SKM-1 treated with dmso at 0.1 percent for 144 hours (cell line): ENCODE data around the gene AFAP1L1.
"Not testable (repeated sequence)": the region's sequence is repeated elsewhere in the genome, so short reads cannot be mapped to it uniquely, and the experiment has no call there.

Source experiments
- DNase-seq: peaks from one replicate; lab custom pipeline; 2025; ENCODE audit not compliant: unreplicated experiment; lab: John Stamatoyannopoulos, UW

The AFAP1L1 gene

DNA sequence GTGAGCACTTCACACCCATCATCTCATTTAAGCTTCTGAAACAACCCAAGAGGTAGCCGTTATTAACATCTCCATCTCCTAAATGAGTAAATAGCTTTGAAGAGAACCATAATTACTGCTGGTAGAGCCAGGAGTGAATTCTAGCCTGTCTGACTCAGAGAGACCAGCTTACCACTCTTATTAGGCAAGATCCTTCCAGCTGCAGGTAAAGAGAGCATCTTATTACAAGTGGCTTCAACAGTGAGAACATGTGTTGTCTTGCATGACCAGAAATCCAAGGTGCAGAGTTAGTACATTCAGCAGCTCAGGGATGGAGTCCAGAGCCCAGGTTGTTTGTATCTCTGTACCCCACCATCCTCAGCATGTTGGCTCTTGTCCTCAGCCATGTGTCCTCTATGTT, 10.9 kb upstream of the AFAP1L1 start:
- DNase-seq, result no peak

DNA sequence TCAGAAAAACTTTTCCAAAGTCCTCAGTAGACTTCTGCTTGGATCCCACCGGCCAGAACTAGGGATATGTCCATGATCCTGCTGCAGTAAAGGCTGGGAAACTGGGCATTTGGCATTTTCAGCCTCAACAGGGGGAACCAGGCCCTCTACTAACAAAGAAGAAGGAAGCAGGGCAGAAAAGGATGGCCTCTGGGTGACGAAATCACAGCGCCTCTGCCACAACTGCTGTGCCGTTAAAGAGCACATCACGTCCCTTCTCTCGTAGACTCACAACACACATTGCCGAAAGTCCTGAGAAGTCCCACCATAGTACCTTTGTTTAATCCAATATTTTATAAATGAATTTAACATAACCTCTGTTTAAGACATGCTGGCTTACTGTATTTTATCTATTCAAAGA, 10.4 kb upstream of the AFAP1L1 start:
- DNase-seq, result peak; percentile 77

DNA sequence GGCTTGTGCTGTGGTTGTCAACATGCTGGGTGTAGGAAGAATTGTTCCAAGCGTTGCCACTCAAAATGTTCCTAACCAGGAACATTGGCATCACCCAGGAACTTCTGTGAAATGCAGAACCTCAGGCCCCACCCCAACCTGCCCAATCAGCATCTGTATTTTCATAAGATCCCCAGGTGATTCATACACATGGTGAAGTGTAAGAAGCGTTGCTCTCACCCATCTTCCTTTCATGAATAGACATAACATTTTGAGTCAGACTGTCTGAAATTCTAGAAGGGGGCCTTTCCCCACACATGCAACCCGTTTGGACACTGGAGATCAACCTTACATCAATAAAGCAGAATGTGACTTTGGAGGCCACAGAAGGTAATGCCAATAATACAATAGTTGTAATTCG, 9.3 kb upstream of the AFAP1L1 start:
- DNase-seq, result no peak

DNA sequence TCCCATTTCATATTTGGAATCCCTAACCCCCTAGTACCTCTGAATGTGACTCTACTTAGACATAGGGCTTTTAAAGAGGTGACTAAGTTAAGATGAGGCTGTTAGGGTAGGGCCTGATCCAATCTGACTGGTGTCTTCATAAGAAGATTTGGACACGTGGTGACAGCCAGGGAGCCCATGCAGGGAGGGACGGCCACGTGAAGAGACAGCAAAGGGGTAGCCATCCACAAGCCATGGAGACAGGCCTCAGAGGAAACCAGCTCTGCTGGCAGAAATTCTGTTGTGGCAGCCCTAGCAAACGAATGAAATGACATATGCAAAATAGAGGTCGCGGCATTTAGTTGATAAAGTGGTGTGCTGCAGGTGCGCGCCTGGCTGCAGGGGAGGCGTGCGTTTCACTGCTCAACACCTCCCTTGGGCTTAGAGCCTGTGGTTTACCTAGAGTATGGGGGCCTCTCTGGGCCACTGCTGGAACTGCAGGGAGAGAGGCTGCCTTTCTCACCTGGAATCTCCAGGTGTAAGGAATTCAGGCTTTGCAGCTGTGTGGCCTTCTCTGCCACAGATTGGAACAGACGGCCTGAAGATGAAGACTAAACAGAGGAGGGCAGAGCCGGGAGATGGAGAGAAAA, 7.1 kb upstream of the AFAP1L1 start:
- DNase-seq, result no peak

DNA sequence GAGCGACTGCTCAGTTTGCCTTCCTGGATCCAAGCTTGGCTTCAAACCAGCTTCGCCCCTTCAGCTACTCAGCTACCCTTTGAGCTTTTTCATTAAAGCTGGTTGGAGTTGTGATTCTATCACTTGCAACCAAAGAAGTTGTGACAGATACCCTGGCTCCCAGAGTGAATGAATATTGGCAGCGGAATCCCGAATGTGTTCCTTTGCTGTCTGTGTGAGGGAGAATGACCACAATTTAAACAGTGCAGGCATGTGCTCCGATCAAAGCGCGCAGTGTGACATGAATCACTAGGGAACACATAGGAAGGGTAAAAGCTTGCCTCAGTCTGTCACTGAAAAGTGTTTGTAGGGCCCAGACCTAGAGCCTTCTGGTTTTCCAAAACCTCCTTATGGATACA, 6.6 kb upstream of the AFAP1L1 start:
- DNase-seq, result no peak

DNA sequence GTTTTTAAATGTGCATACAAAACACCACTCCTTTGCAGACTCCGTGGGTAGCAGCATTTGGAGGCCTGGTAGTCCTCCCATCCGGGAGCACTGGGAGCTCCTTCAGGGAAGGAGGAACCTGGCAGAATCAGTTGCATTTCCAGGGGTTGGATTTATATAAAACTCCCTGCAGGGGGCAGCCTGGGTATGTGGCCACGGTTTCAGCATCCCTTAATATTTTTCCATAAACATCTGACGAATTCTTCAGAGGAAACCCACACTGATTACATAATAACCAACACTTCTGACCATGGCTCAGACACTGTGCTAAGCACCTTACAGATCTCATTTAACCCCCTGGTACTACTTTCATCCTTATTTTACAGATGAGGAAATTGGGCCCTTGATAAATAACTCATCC, 6.1 kb upstream of the AFAP1L1 start:
- no peak for DNase-seq

DNA sequence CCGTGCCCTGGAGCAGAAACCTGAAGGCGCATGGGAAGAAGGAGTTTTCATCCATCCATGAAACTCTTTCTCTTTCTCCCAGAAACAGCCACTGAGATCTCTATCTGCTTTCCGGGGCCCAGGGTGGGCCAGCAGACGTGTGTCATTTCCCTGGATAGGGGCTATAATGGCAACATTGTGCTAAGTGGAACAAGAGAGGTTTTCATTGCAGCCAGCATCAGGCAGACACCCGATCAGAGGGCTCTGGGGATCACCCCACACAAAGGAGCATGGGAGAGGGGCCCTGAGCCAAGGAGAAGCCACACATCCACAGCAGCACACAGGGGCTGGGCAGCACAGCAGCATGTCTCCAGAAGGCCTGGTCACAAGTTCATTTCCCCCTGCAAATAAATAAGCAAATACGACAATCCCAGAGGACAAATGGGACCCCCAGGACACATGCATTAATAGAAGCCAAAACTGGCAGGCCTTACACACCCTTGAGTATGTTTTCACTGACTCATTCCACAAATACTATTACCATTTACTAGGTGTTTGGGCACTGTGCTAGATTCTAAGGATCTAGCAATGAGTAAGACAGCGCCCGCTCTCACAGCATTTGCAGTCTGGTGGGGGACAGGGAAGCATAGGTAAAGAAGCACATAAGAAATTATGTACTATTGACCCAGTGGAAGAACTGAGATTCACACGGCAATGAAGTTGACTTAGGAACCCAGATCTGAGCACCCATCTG, 4.3 kb upstream of the AFAP1L1 start:
- no peak for DNase-seq

DNA sequence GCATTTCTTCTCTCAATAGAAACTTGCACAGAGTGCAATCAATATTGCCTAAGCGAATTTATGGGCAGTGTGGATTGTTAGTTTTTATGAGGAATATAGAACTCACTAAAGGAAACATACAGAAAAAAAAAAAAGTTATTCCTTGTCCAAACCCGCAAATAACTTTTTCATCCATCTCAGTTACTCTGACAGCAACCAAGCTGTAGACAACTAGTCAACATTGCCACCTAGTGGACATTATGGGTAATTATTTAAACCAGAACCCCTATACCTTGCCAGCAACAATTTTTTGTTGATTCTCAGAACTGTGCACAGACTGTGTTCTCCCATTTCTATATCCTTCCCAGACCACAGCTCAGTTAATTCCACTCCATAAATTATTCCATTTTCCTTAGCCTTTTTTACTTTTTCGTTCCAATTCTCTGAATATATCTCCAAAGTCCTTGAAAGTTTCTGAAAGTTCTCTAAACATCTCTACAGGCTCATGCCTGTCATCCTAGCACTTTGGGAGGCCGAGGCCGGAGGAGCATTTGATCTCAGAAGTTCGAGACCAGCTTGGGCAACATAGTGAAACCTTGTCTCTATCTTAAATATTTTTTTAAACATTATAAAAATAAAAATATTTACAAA, 2.6 kb upstream of the AFAP1L1 start:
- peak; percentile 61 for DNase-seq

DNA sequence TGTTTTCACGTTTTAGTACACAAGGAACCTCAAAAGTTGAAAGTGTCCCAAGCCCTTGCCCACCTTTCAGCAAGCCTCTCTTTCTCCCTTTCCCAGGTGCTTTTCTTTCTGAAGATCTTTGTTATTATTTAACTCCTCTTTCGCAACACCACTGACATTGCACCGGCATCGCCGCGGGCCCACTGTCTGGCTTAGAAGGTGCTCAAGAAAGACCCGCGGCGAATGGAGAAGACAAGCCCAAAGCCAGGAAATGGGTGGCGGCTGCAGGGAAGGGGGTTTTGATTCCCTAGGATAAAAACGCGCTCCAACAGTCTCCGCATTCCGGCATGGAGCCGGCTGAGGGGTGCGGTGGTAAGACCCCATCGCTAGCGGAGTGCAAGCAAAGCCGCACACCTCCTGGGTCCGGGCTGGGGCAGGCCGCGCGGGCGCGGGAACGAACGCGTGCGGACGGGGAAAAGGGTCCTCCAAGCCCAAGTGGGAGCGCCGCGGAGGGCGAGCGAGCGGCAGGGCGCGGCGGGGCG, 404 bp upstream of the AFAP1L1 start:
- no peak for DNase-seq

DNA sequence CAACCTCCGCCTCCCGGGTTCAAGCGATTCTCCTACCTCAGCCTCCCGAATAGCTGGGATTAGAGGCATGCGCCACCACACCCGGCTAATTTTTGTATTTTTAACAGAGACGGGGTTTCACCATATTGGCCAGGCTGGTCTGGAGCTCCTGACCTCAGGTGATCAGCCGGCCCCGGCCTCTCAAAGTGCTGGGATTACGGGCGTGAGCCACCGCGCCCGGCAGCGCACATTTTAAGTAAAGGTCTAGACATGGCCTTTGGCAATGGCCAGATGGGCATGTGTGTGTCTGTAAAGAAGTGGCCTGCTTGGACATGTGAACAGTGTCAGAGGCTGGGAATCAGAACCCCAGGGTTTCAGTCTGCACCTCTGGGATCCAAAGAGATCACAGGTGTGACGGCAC, 1.1 kb downstream of the AFAP1L1 start:
- not testable (repeated sequence) for DNase-seq

DNA sequence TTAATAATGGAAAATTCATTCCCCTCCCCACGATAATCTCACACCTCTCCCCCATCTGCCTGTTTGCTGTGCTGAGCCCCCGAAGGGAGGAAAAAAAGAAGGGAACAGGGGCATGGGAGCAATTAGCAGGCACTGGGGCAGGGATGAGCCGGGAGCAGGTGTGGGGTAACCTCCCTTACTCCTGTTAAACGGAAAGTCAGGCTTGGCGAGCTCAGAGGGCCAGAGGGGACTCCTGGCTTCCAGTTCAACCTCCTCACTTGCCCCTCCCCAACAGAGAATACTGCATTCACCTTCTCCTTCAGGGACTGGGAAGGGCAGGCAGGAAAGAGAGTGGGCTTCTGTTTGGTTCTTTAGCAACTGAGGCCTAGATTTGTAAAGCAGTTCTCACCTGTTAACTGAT, 1.6 kb downstream of the AFAP1L1 start:
- DNase-seq, result no peak

DNA sequence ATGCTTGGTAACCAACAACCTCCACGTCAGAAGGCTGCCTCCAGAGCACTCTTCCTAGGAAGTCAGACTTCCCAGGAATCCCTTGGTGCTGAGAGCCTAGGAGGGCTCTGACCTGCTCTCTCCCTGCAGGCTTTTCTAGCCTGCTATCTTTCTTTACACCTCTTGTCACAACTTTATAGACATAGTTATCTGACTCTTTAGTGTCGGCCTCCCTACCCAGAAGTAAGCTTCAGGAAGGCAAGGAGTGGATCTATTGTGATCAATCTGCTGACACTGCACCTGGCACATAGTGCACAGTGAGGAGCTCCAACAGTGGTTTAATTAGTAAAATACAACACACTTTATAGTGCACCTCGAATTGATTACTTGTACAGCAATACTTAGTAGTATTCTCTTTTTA, 2.3 kb downstream of the AFAP1L1 start:
- no peak for DNase-seq

DNA sequence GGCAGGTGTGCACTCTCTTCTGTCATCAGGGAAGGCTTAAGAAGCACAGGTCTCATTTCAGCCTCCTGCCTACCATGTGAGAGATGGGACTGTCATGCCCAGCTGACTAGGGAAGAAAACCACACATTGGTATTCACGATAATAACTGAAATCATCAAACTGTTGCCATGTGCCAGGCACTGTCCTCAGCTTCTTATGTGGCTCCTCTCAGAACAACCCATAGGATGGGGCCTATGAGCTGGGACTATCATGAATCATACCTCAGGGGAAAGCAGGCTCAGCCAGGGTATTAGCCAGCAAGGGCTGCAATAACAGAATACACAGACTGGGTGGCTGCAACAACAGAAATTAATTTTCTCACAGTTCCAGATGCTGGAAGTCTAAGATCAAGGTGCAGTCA, 3.3 kb downstream of the AFAP1L1 start:
- DNase-seq, result no peak

DNA sequence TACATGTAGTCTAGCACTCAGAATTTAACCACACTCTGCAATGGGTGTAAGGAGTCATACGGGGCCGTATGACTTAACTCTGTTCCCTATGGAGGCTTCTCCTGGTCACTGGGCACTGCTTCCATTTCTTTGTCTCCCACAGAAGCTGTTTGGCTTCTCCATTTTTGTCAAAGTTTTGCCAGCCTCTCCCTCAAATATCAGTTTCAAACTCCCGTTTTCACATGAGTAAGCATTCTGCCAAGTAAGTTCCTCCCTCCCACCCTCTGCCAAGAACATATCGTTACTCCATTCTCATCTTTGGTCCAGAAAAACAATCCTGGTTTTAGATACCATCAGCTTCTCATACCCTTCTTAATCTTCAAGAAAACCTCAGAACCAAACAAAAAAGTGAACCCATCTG, 6.1 kb downstream of the AFAP1L1 start:
- no peak for DNase-seq

DNA sequence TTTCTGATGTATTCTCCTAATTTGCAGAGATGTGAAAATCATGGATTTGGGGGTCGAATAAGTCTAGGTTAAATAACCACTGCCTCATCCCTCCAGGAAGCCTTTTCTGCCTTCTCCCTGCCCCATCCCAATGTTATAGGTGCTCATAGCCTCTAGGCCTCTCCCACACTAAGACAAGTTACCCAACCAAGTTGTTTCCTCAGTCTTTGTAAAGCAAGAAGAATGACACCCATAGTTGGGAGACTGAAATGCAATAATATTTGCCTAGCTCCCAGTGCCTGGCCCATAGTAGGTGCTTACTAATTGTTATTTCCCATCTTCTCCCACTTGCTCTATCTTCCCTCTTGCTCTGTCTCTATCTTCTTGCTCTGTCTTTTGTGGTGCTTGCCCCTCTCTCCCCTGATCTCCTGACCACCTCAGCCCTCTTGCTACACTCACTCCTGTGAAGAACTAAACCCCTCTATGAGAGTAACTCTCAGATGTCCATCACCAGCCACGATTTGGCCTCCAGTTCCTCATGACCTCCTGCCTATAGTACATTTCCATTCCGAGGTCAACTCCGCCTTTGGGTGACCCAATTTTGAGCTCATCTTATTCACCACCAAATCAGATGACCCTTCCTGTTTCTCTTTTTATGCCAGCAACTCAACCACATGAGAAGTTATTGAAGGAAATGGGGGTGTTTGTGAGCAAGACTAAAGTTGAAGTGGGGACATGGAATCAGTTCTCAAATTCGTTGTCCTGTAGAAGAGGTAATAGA, 7.0 kb downstream of the AFAP1L1 start:
- DNase-seq, result no peak

DNA sequence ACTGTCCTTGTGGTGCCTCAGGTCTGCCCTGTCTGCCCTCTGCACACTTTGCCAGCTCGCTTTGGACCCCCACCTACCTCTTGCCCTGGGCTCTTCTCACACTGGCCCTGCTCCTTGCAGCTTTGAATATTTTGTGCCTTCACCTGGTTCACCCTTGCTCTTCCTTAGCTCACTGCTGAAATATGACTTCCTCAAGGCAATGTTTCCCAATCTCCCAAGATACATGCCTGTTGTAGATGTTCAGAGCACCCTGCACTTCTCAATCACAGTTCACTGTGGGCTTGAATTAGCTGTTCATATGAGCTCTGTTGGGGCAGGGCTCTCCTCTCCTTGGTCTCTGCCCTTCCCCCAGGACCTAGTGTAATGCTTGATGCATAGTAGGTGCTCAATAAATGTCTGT, 8.0 kb downstream of the AFAP1L1 start:
- no peak for DNase-seq

DNA sequence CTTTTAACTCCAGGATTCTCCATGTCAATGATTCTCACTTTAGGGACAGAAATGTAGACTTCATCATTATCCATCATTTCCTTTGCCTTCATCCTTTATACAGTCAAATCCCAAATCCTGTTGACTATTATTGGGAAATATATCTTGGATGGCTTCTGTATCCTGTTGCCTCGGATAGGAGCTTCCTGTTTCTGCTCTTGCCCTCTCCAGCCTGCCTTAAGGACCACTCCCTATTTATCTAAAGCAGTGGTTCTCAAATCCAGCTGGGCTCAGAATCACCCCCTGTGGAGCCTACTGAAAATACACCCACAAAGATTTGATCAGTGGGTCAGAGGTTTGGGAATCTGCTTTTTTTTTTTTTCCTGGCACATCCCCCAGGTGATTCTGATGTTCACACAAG, 8.5 kb downstream of the AFAP1L1 start:
- DNase-seq, result no peak

DNA sequence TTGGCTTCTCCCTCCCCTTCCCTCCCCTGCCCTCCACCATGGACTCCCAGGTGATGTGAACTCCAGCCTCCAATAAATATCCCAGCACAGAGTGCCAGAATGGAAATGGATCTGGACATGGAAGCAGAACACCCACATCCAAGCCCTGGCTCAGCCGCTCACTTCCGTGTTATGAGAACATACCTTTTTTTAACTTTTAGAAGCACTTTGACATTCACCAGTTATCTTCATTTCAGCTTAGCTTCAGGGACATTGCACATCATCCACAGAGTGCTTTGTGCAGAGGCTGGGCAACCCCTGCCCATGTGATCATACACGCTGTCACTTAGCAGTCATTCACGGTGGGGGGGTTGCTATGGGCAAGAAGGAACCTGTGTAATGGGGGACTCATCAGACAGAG, 9.1 kb downstream of the AFAP1L1 start:
- DNase-seq, result no peak

DNA sequence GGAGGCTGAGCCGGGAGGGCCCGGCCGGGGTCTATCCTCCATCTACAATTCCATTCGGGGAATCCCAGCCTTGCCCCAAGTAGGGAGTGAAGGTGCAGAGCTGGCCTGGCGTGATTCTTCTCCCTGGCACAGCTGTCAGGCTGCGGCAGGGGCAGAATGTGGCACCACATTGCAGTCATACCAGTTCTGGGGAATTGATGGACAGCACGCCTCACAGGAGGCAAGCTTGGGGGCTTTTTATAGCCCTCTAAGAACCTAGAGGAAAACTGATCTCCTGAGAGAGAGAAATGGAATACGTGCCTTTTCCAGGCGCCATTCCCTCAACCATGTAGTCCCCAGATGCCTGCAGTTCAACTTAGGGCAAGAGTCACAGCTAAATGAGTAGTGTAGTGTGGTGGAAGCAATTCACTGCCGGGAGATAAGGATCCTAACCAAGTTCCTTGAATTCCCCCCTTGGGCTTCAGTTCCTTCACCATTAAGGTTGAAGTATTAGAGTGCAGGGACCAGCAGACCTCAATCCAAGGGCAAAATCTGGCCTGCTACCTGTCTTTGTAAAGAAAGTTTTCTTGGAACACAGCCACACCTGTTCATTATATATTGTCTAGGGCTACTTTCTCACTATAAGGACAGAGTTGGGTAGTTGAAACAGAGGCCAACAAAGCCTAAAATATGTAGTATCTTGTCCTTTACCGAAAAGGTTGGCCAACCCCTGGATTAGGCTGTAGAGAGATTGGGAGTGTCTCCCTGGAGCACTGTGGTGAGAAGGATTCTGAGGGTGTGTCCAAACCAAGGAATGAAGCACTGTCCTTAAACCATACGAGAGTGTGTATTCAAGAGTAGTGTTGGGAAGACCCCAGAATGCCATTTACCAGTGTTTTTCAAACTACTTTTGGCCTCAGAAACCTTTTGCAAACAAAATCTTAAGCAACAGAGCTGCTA, 10.6 kb downstream of the AFAP1L1 start:
- DNase-seq, result no peak

DNA sequence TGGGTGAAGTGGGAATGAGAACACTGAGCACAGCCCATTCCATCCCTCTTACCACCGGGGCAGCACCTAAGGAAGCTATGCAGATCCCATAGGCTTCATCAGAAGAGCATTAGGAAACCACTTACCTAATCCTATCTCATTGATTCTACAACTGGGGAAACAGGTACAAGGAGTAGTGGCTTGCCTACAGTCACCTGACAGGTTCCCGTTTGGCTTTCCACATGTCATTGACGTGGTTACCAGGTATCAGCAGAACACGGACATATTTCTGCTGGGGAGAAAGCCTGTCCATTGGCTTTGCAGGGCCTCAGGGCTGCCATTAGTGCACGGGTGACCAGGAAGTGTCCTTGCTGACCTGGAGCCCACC, 11.3 kb downstream of the AFAP1L1 start:
- no peak for DNase-seq
